ENCODE measurements around the gene SFXN3.

Gene SFXN3

GRCh38 chr10:101052285-101052684 lies 21.3 kb downstream of the SFXN3 start:
- FAIRE-seq (no peak), DNase-seq (ENCODE audit: extremely low spot score, insufficient read length, low read depth) (no peak)

DNA sequence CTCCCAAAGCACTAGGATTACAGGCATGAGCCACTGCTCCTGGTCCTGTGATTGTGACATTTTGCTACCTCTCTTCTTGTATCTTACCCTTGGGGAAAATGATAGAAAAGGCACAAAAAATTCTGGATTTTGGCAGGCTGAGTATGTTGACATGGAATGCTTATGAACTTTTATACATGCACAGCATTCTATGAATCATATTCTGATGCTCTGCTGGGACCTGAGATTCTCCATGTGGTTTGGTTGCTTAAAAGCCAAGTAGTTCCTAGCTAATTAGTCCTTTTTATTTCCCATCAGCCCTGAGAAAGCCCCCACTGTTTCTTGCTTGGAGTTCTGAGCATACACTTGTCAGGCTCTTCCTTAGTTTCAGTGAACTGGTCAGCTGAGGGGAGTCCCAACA lies 22.5 kb downstream of the SFXN3 start:
- FAIRE-seq (no peak), DNase-seq (ENCODE audit: extremely low spot score, insufficient read length, low read depth) (no peak)

GRCh38 chr10:101054351-101054750 lies 23.3 kb downstream of the SFXN3 start:
- FAIRE-seq (no peak), DNase-seq (ENCODE audit: extremely low spot score, insufficient read length, low read depth) (no peak)

DNA sequence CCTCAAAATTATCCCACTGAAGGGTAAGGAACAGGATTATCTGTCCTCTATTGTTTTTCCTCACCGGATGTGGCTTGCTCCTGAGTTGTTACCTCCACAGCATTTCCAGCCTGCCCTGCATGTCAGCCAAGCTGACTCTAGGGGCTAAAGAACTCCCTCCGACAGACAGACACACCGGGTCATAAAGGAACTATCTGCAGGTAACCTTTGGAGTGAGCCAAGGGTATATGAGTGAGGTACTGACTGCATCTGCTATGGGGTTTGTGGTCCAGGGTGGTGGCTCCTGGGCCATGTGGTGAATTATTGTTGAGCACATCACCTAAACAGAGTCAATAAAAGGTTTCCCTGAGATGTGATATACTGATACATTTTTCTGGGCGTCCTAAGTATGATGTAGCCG lies 23.8 kb downstream of the SFXN3 start:
- no peak for FAIRE-seq

GRCh38 chr10:101055411-101055810 lies 24.4 kb downstream of the SFXN3 start:
- FAIRE-seq = no peak
- DNase-seq (ENCODE audit: extremely low spot score, insufficient read length, low read depth) = no peak

More for the DNA sequence above, 23.8 kb downstream of the SFXN3 start:
- no peak for DNase-seq (ENCODE audit: extremely low spot score, insufficient read length, low read depth)

- FAIRE-seq (no peak), DNase-seq (ENCODE audit: extremely low spot score, insufficient read length, low read depth) (no peak)
Observed at GRCh38 chr10:101056365-101057151, 25.5 kb downstream of the SFXN3 start.

DNA sequence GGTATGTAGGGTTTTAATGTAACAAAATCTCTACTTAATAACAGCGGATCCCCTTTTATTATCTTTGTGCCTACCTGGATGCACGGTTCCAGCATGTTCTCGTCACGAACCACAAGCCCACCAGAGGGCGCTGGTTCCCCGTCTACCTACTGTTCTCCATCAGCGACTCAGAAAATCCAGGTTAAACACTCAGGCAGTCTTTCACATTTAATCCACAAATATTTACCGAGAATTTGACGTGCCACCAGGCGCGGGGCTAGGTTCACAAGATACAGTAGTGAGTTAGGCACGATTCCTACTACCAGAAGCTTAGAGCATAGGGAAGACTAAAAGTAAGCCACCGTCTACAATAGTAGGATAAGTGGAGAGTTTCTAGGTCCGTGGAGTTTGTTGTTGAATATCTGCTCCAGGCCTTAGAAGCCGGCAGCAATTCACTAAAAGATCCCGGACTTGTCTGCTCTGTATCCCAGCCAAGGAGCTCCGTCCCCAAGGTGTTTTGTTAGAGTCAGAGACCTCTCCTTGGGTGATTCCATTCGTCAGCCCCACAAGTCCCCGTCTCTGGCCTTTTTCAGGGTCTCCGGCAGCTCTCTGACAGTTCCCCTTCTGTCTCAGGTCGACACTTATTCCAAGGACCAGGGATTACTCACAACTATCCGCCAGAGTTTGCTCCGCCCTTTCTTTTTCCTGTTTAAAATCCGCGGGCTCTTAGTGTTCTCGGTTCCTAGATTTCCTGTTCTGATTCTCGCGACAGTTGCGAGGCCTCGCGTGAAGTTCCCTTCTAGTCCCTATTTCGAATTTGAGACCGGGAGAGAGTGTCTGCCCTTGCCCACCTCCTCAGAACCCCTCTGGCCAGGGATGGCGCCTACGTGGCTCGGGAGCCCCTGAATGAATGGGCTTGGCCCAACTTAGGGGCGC lies 29.3 kb downstream of the SFXN3 start:
- peak; percentile 78 for FAIRE-seq
- peak; percentile 58 for DNase-seq (ENCODE audit: extremely low spot score, insufficient read length, low read depth)

DNA sequence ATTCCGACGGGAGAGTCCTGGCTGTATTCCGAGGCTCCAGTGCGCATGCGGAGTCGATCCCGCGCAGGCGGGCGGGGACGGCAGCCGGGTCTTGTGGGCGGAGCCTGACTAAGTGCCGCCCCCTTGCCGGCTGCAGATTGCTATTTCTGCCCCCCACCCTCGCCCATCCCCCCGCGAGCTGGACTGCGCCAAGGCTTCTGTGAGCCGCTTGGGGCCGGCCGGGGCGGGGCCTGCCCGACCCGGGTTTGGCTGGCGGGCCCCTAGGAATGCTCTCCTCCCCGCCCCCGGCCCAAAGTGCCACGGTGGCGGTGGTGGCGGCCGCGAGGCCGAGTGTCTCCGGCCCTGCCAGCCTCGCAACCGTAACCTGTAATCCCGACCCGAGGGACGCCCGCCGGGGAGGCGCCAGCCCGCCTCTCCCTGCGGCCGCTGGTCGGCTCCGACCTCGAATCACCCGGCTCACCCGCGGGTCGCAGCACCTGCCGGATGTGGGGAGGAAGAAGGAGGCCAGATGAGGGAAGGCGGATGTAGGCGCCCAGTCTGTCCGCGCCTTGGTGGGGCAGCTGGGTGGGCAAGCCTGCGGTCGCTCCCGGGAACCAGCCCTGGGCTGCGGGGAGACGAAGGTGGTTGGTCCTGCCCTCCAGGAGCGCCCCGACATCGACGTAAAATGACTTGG lies 30.1 kb downstream of the SFXN3 start:
- DNase-seq (ENCODE audit: extremely low spot score, insufficient read length, low read depth) = peak; percentile 90
- FAIRE-seq = peak; percentile 78

GRCh38 chr10:101061624-101062231 lies 30.7 kb downstream of the SFXN3 start, which contains the start of gene KAZALD1:
Gene KAZALD1, plus strand, starts transcription at chr10:101061989. Its CDS starts 604 bp downstream, at chr10:101062593.
- FAIRE-seq (no peak), DNase-seq (ENCODE audit: extremely low spot score, insufficient read length, low read depth) (no peak)

DNA sequence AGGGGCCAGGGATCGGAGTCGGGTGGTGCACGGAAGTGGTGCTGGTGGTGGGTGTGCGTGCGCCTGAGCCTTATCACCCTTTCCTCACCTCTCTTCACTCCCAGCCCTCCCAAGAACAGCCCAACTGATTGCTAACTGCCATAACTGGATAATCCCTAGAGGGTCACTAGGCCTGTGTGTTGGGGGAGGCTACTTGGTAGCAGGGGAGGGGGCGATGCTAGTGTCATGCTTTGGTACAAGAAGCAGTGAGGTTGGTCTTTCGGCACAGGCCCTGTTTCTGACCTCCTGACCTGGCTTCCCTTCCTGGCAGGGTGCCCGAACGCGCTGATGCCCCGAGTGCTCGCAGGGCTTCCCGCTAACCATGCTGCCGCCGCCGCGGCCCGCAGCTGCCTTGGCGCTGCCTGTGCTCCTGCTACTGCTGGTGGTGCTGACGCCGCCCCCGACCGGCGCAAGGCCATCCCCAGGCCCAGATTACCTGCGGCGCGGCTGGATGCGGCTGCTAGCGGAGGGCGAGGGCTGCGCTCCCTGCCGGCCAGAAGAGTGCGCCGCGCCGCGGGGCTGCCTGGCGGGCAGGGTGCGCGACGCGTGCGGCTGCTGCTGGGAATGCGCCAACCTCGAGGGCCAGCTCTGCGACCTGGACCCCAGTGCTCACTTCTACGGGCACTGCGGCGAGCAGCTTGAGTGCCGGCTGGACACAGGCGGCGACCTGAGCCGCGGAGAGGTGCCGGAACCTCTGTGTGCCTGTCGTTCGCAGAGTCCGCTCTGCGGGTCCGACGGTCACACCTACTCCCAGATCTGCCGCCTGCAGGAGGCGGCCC lies 31.4 kb downstream of the SFXN3 start:
- FAIRE-seq = no peak
- DNase-seq (ENCODE audit: extremely low spot score, insufficient read length, low read depth) = no peak

GRCh38 chr10:101063050-101063525 lies 32.1 kb downstream of the SFXN3 start:
- DNase-seq (ENCODE audit: extremely low spot score, insufficient read length, low read depth) = no peak
- FAIRE-seq = no peak

DNA sequence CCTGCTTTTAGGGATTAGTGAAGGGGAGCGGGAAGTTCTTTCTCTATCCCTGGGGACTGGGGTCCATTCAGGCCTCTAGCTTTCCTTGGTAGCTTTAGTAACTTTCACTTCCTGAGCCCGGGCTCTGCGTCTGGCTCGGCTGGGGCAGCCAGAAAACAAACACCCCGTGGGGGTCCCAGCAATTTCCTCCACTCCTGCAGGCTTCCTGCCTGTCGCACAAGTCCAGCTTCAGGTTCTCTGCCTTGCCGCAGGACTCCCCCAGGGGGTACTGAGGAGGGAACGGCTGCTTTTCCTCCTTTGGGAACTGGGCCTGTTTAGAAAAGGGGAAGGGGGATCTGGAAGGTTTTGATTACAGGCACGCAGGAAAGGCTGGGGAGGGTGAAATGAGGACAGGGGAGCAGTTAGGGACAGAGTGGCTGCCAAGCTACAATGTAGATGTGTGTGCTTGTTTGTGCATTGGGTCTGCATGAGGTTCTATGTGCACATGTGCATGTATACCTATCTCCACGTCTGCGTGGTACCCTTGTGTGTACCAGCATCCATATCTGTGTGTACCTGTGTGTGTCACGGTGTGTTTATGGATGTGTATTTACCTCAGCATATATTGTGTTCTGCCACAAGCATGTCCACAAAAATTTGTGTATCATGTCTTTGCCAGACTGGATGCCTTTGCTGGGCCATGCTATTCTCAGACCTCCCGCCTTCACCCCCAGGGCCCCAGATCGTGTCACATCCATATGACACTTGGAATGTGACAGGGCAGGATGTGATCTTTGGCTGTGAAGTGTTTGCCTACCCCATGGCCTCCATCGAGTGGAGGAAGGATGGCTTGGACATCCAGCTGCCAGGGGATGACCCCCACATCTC lies 32.7 kb downstream of the SFXN3 start:
- DNase-seq (ENCODE audit: extremely low spot score, insufficient read length, low read depth) (no peak), FAIRE-seq (no peak)

DNA sequence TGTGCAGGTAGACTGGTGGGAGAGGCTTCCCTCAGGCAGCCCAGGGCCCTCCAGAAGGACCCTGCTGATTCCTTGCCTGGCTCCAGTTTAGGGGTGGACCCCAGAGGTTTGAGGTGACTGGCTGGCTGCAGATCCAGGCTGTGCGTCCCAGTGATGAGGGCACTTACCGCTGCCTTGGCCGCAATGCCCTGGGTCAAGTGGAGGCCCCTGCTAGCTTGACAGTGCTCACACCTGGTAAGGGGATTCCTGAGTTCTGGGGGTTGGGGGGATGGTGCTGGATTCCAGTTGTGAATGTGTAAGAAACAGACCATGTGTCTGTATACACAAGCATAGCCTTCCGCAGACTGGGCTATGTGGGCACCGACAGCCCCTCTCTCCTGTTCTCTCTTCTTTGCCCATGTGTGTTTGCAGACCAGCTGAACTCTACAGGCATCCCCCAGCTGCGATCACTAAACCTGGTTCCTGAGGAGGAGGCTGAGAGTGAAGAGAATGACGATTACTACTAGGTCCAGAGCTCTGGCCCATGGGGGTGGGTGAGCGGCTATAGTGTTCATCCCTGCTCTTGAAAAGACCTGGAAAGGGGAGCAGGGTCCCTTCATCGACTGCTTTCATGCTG lies 33.5 kb downstream of the SFXN3 start:
- no peak for DNase-seq (ENCODE audit: extremely low spot score, insufficient read length, low read depth)
- no peak for FAIRE-seq

DNA sequence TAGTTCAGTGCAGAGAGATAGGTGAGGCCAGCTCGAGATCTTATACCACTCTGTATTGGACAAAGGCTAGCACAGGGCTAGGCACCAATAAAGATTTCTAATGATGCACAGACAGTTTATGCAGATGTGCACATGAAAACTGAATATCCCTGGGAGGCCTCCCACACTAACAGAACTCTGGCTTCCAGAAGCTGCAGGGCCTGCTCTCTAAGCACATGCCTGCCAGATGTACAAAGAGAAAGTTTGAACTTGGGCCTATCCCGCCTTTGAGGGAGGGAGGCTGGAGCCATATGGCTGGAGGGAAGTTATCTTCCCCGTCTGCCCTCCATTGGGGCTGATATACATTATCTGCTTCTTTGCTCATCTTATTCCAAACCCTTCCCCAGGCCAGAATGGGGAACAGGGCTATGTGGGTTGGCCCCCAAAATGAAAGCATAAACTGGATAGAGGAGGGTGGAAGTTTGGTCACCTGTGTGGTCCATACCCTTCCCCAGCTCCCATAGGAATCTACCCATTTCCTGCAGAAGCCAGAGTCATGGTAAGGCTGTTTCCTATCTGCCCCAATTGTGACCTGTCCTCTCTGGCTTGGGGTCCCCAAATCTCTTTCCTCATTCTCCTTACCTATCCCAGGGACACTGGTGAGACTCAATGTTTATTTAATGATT lies 34.6 kb downstream of the SFXN3 start:
- FAIRE-seq = no peak
- DNase-seq (ENCODE audit: extremely low spot score, insufficient read length, low read depth) = no peak

DNA sequence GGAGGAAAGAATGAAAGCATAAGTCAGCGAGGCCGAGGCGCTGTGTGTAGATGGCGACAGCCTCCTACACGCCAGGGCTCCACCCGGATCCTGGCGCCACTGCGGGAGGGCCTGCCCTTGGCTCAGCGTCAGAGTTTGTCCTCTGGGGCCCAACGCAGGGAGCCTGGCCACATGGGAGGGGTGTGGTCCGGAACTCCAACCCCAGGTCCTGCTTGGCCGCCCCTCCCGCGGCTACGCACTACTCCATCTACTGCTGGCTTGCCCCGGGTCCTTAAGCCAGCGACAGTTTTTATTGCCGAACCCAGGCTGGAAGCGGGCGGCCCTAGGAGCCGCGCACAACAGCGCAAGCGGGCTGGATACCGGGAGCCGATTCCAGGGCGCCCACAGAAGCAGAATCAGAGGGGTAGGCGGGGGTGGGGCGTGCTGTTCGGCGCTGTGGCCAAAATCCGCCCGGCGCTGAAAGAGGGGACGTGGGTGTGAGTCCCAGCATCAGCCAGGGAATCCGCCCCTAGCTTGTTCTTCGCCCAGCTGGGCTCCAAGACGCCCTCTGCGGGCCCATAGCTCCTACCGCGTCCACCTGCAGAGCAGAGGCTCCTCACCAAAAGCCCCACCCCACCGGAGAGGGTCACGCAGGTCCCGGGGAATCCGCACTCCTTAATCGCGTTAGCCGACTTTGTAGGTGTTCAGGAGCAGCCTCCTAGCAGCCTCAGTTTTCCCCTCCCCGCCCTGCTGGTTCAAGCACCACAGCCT lies 35.3 kb downstream of the SFXN3 start:
- FAIRE-seq (peak; percentile 64), DNase-seq (ENCODE audit: extremely low spot score, insufficient read length, low read depth) (no peak)

DNA sequence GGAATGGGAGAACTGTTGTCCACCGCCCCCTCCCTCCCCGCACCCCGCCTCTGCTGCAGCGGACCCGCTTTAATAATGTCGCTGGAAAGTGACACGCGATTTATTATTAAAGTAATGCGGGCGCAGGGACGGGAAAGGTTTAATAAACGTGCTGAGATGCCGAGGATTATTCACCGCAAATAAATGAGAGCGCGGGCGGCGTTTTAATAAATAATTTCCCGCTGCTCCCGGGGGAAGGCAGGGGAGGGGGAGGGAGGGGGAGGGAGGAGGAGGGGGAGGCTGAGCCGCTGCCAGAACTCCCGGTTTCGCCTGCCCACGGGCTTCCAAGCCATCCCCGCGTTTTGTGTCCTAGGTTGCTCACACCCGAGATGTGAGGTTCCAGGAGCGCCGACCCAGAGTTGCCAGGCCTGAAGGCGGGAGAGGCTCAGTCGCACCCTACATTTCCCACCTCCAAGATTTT lies 35.9 kb downstream of the SFXN3 start:
- no peak for FAIRE-seq

More for the DNA sequence above, 35.9 kb downstream of the SFXN3 start:
- no peak for DNase-seq (ENCODE audit: extremely low spot score, insufficient read length, low read depth)
